H1 (cell line): ENCODE results near the gene CACNA1C. TPM values are rescaled to one million over a fixed set of nuclear protein-coding genes. Genes with fewer than 3 reads are reported as not detected.

ENCODE experiments used
- CHD7 ChIP-seq: fragments of 300-600 bp; sonication (generic); IDR thresholded peaks from 2 replicates; pipeline ENCODE4 v1.7.1; 2012; ENCODE audit warnings: low read length, moderate library complexity, mild to moderate bottlenecking, inconsistent platforms; ENCODE audit not compliant: insufficient replicate concordance
- FOSL1 ChIP-seq: IDR thresholded peaks from 2 replicates; pipeline ENCODE4 v1.6.1; 2011; ENCODE audit warnings: mild to moderate bottlenecking, low read depth, low read length, moderate library complexity; ENCODE audit not compliant: insufficient read depth
- GTF2F1 ChIP-seq: IDR thresholded peaks from 2 replicates; pipeline ENCODE4 v1.6.1; 2012; ENCODE audit warnings: low read depth, low read length, improper control_type of control experiment, borderline replicate concordance
- HDAC2 ChIP-seq, 2 experiments: fragments of 300-600 bp in 1 of 2; sonication (generic) in 1 of 2; IDR thresholded peaks; 2 replicates each; pipeline ENCODE4 v1.6.1; 2011 to 2012; ENCODE audit warnings: low read depth in 2 of 2, low read length in 2 of 2, mild to moderate bottlenecking in 2 of 2, moderate library complexity in 2 of 2, borderline replicate concordance in 1 of 2, inconsistent platforms in 1 of 2
- JUND ChIP-seq: IDR thresholded peaks from 2 replicates; pipeline ENCODE4 v1.6.1; 2011; ENCODE audit warnings: mild to moderate bottlenecking, improper control_type of control experiment, low read length
- KDM1A ChIP-seq: fragments of 200-600, 300-600 bp; sonication (generic); IDR thresholded peaks from 2 replicates; pipeline ENCODE4 v1.7.1; 2016; ENCODE audit warnings: mild to moderate bottlenecking, low read length, borderline replicate concordance
- MAX ChIP-seq: IDR thresholded peaks from 2 replicates; pipeline ENCODE4 v1.6.1; 2012; ENCODE audit warnings: inconsistent platforms
- RAD21 ChIP-seq, 2 experiments: IDR thresholded peaks in 1 of 2; conservative IDR thresholded peaks in 1 of 2; 2 replicates each; pipeline ENCODE4 v1.6.1; 2011; ENCODE audit warnings: low read depth in 2 of 2, low read length in 2 of 2, improper control_type of control experiment in 1 of 2, inconsistent platforms in 1 of 2, mild to moderate bottlenecking in 1 of 2, moderate library complexity in 1 of 2
- RXRA ChIP-seq: IDR thresholded peaks from 2 replicates; pipeline ENCODE4 v1.6.1; 2011; ENCODE audit warnings: low read depth, mild to moderate bottlenecking, low read length, moderate library complexity; ENCODE audit not compliant: insufficient read depth
- SP4 ChIP-seq: IDR thresholded peaks from 2 replicates; pipeline ENCODE4 v1.6.1; 2012; ENCODE audit warnings: low read length, inconsistent platforms
- TBP ChIP-seq: IDR thresholded peaks from 2 replicates; pipeline ENCODE4 v1.6.1; 2011; ENCODE audit warnings: low read depth, low read length, improper control_type of control experiment
- polyA plus RNA-seq, 7 experiments: library from polyadenylated mRNA; depleted of rRNA in 3 of 7; stranded (reverse) in 5 of 7; unstranded in 2 of 7; fragments of >200 nt in 5 of 7; fragments of 200-250 nt in 2 of 7; gene quantifications; 1 replicate in 5 of 7; 2 replicates in 1 of 7; 4 replicates in 1 of 7; pipeline versions ENCODE4 v1.2.1 to v1.2.3, GENCODE V29; 2011 to 2013; ENCODE audit warnings: missing spikeins in 2 of 7, mixed read lengths in 2 of 7
- total RNA-seq: library from RNA; stranded (reverse); fragmentation: NEBNext Ultra II Directional; extraction: Animal tissue kit (Norgen Biotek cat#: 25700); gene quantifications from 2 replicates; pipeline ENCODE4 v1.2.1, GENCODE V29; 2021

The CACNA1C gene
- total and polyA plus RNA-seq, 2 of the 8 experiments (the other 6 are each of a cell fraction or from before 2014, with no cell fraction given) = 1.3 TPM

- TF ChIP-seq CHD7 (no peak), RXRA (no peak), MAX (no peak), FOSL1 (no peak), SP4 (no peak), KDM1A (no peak), HDAC2 (IDR thresholded peaks at IDR 0.05; ENCODE audit: borderline replicate concordance in 1 of 2, low read depth in 2 of 2, low read length in 2 of 2) (no peak), RAD21 (IDR thresholded peaks at IDR 0.05 in 1 of 2, conservative IDR thresholded peaks at IDR 0.05 in 1 of 2; ENCODE audit: low read depth in 2 of 2, low read length in 2 of 2) (no peak), GTF2F1 (no peak), TBP (no peak), JUND (no peak)
Measured at GRCh38 chr12:2080604-2081003, 27.8 kb downstream of the CACNA1C start (continued).
